PC-9 (cell line): ENCODE data around the gene CDK6. TPM values are rescaled to one million over a fixed set of nuclear protein-coding genes. Genes with fewer than 3 reads are reported as not detected.
A peak's percentile ranks its signal among the peaks of the same experiment; 100 is the strongest.

Source experiments
- BruUV-seq: library from RNA; stranded (reverse); fragments of 400-500 nt; replicated peaks from 2 replicates; lab custom pipeline; 2021; lab: Mats Ljungman, UMichigan
- CTCF ChIA-PET: fragments of 300-600 bp; sonication (Branson Sonifier 250); formaldehyde crosslinking; loops from one replicate; lab custom pipeline; 2022; ENCODE audit warnings: antibody characterized with exemption; lab: Charles Lee
- POLR2A ChIA-PET: fragments of 300-600 bp; sonication (Branson Sonifier 250); formaldehyde crosslinking; loops from one replicate; lab custom pipeline; 2022; ENCODE audit warnings: antibody characterized with exemption; ENCODE audit not compliant: unreplicated experiment; lab: Charles Lee
- DNase-seq, 2 experiments: peaks; one replicate each; pipeline versions ENCODE4 v3.0.0 to v3.0.0-alpha.2; 2015 to 2022; ENCODE audit warnings: mixed read lengths in 1 of 2
- H2AFZ ChIP-seq: fragments of 200-600 bp; sonication (generic); 2 replicates; pipeline ENCODE4 v1.8.1; 2017; ENCODE audit warnings: antibody characterized with exemption
- H3F3A ChIP-seq: fragments of 200-600 bp; sonication (generic); 2 replicates; pipeline ENCODE4 v1.8.1; 2017; ENCODE audit warnings: antibody characterized with exemption, mild to moderate bottlenecking, low read depth; ENCODE audit not compliant: insufficient read depth
- H3K27ac ChIP-seq: fragments of 200-600 bp; sonication (generic); 2 replicates; pipeline ENCODE4 v1.6.1; 2016; ENCODE audit warnings: mixed run types
- H3K27me3 ChIP-seq: fragments of 200-600 bp; sonication (generic); 2 replicates; pipeline ENCODE4 v1.6.1; 2016; ENCODE audit warnings: low read depth, mixed run types; ENCODE audit not compliant: insufficient read depth
- H3K36me3 ChIP-seq: fragments of 200-600 bp; sonication (generic); 2 replicates; pipeline ENCODE4 v1.6.1; 2016; ENCODE audit warnings: low read depth, mixed run types
- H3K4me1 ChIP-seq: fragments of 200-600 bp; sonication (generic); replicated peaks from 2 replicates; pipeline ENCODE4 v1.6.1; 2016; ENCODE audit warnings: mixed run types; ENCODE audit not compliant: insufficient read depth
- H3K4me2 ChIP-seq: fragments of 200-600 bp; sonication (generic); 2 replicates; pipeline ENCODE4 v1.6.1; 2017; ENCODE audit warnings: mixed run types
- H3K4me3 ChIP-seq: fragments of 200-600 bp; sonication (generic); 2 replicates; pipeline ENCODE4 v1.6.1; 2016; ENCODE audit warnings: mixed run types
- H3K79me2 ChIP-seq: fragments of 200-600 bp; sonication (generic); 2 replicates; pipeline ENCODE4 v1.6.1; 2017; ENCODE audit warnings: low read depth, mixed run types
- H3K9me2 ChIP-seq: fragments of 200-600 bp; sonication (generic); 2 replicates; pipeline ENCODE4 v1.8.1; 2017; ENCODE audit warnings: mild to moderate bottlenecking; ENCODE audit not compliant: insufficient read depth
- H3K9me3 ChIP-seq: fragments of 200-600 bp; sonication (generic); 2 replicates; pipeline ENCODE4 v1.8.1; 2016; ENCODE audit warnings: low read depth; ENCODE audit not compliant: insufficient read depth
- H4K20me1 ChIP-seq: fragments of 200-600 bp; sonication (generic); 2 replicates; pipeline ENCODE4 v1.8.1; 2017; ENCODE audit not compliant: insufficient read depth
- CTCF ChIP-seq: fragments of 200-600 bp; sonication (generic); conservative IDR thresholded peaks from 2 replicates; pipeline ENCODE4 v1.6.1; 2017; ENCODE audit warnings: mixed run types, antibody characterized with exemption, mild to moderate bottlenecking, moderate library complexity
- EZH2 ChIP-seq: fragments of 200-600 bp; sonication (generic); IDR thresholded peaks from 2 replicates; pipeline ENCODE4 v1.8.0; 2017; ENCODE audit warnings: antibody characterized with exemption, low read depth
- intact Hi-C: fragments of 100-400 bp; cut with micrococcal nuclease; formaldehyde crosslinking; loops from one replicate; pipeline ENCODE4 v1.10.0; 2022; ENCODE audit not compliant: unreplicated experiment
- total RNA-seq: library from RNA; stranded (reverse); gene quantifications from 2 replicates; pipeline ENCODE4 v1.2.3, GENCODE V29; 2021

Gene CDK6
- total RNA-seq, 1 experiment from 2014 or later = 49.5 TPM

DNA sequence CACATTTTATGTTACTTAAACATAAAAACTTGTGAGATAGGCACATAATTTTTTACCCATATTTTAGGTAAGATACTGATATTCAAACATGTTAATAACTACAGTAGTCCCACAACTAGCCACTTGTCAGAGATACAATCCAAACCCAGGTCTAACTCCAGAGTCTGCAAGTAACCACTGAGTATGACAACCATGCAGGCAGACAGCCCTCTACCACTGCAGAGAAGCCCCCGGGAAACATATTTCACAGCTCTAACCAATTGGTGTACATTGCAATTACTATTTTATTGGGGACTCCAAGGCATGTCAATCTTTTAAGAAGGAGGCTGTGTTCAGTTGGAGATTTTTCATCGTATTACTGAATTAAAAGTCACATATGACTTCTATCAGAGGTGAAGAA, 139.0 kb downstream of the CDK6 start:
- H4K20me1 ChIP-seq = no peaks in the 10 kb centered on the region
- POLR2A ChIA-PET = no interaction called here
- H3K4me3 ChIP-seq = no peak overlapping the region
- BruUV-seq = no TSS peak
- intact Hi-C loops = loop anchor here (5.0 to 10.0 kb wide), 3 partner anchors 217 to 527 kb away; partner anchors contain the start of gene HEPACAM2
- peaks cover 14% of the 10 kb centered on the region for H3K79me2 ChIP-seq
- H2AFZ ChIP-seq = no peak overlapping the region
- peaks cover 6% of the 10 kb centered on the region; the same call in 1 of the 2 replicates for H3K4me1 ChIP-seq
- no peak for DNase-seq
- H3F3A ChIP-seq = no peaks in the 10 kb centered on the region; the same call in 1 of the 2 replicates
- TF ChIP-seq CTCF = no peak
- no peak for TF ChIP-seq EZH2
- no peaks in the 10 kb centered on the region for H3K9me3 ChIP-seq
- CTCF ChIA-PET = interaction anchor here (0.6 kb wide), 1 partner anchor 136 kb away, joined by 13 read pairs; no protein-coding TSS in a partner anchor
- no peak overlapping the region for H3K4me2 ChIP-seq
- no peak overlapping the region for H3K27ac ChIP-seq
- H3K27me3 ChIP-seq = no peaks in the 10 kb centered on the region
- H3K9me2 ChIP-seq = no peaks in the 10 kb centered on the region; the same call in 1 of the 2 replicates
- H3K36me3 ChIP-seq = no peaks in the 10 kb centered on the region

GRCh38 chr7:92697012-92697411, 139.4 kb downstream of the CDK6 start:
- H3K9me3 ChIP-seq = no peaks in the 10 kb centered on the region
- peaks cover 6% of the 10 kb centered on the region; the same call in 1 of the 2 replicates for H3K4me1 ChIP-seq
- H3K4me3 ChIP-seq = no peak overlapping the region
- no peak for DNase-seq
- no peaks in the 10 kb centered on the region for H3K36me3 ChIP-seq
- no peak overlapping the region for H2AFZ ChIP-seq
- H3K4me2 ChIP-seq = no peak overlapping the region
- no peaks in the 10 kb centered on the region; the same call in 1 of the 2 replicates for H3K9me2 ChIP-seq
- no peaks in the 10 kb centered on the region for H4K20me1 ChIP-seq
- TF ChIP-seq CTCF = no peak
- no peak for TF ChIP-seq EZH2
- ChIA-PET CTCF (no interaction called here), POLR2A (no interaction called here)
- peaks cover 14% of the 10 kb centered on the region for H3K79me2 ChIP-seq
- no TSS peak for BruUV-seq
- no peaks in the 10 kb centered on the region for H3K27me3 ChIP-seq
- no peak overlapping the region for H3K27ac ChIP-seq
- intact Hi-C loops = loop anchor here (5.0 to 10.0 kb wide), 3 partner anchors 218 to 528 kb away; partner anchors contain the start of gene HEPACAM2
- no peaks in the 10 kb centered on the region; the same call in 1 of the 2 replicates for H3F3A ChIP-seq

GRCh38 chr7:92696584-92696983, 139.8 kb downstream of the CDK6 start:
- BruUV-seq = no TSS peak
- Histone ChIP-seq H3F3A (no peaks in the 10 kb centered on the region; the same call in 1 of the 2 replicates), H3K27me3 (no peaks in the 10 kb centered on the region), H3K79me2 (peaks cover 14% of the 10 kb centered on the region), H3K4me2 (peak overlapping the region; percentile 81), H2AFZ (no peak overlapping the region), H3K4me1 (peaks cover 6% of the 10 kb centered on the region; the same call in 1 of the 2 replicates), H3K4me3 (no peak overlapping the region), H3K27ac (no peak overlapping the region), H3K9me3 (no peaks in the 10 kb centered on the region), H3K36me3 (no peaks in the 10 kb centered on the region), H4K20me1 (no peaks in the 10 kb centered on the region), H3K9me2 (no peaks in the 10 kb centered on the region; the same call in 1 of the 2 replicates)
- ChIA-PET CTCF (no interaction called here), POLR2A (no interaction called here)
- intact Hi-C loops = loop anchor here (5.0 to 10.0 kb wide), 3 partner anchors 218 to 528 kb away; partner anchors contain the start of gene HEPACAM2
- TF ChIP-seq EZH2 (no peak), CTCF (no peak)
- no peak for DNase-seq
